Cortex of kidney (tissue), 1 donor: ENCODE results near the gene MVD.

Source experiments
- DNase-seq: peaks from one replicate; lab custom pipeline; 2025; lab: John Stamatoyannopoulos, UW

The MVD gene

GRCh38 chr16:88697116-88697830 lies 34.4 kb upstream of the MVD start:
- DNase-seq = no peak

GRCh38 chr16:88696441-88696840 lies 33.5 kb upstream of the MVD start:
- no peak for DNase-seq

- no peak for DNase-seq
Observed at GRCh38 chr16:88695753-88696152, 32.9 kb upstream of the MVD start.

DNA sequence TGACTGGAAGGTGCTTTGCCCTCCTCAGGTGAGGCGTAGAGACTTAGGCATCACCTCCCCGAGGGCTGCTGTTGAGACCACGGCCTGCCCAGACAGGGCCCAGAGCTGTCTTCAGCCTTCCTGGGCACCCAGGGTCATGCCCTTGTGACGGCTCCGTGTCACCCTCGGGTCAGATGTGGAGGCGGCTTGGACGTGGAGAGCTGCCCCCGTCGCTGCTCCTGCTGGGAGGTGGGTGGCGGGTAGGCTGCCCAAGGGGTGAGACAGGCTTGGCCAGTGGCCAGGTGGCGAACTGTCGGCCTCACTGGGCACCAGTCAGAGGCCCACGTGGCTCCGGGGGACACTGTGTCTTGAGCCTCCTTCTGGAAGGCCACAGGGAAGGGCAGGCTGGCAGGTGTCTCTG lies 32.3 kb upstream of the MVD start:
- no peak for DNase-seq

DNA sequence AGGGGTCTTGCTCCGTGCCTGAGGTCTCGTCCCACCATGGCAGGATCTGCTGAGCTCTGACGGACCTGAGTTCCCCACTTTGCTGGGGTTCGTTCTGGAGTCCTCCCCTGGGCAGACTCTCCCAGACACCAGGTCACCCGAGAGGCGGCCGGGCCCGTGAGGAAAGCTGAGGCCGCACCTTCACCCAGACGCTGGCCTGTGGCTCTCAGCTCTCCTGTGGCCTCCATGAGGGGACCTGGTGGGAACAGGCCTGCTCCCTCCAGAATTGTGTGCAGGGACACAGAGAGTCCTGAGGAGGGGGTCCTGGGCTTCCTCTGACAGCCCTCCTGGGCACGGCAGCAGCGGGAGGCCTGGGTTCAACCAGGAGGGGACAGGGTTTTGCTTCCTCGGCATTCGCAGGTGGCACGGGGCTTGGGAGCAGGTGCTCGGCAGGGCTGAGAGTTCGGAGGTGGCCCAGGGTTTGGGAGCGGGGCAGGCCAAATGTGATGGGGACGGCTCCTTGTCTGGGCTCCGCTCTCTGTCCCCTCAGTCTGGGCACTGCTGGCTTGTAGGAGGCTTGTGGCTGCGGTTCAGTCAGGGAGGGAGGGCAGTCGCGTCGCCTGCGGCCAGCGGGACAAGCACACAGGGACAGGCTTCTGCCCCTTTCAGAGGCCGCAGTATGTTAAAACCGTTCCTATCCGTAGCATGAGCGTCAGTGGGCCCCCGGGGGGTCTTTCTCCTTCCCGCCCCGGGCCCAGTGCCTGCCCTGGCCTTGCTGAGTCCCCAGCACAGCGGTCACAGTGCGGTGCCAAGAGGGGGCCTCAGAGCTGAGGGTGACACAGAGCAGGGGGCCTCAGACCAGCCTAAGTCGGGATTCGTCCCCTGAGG lies 31.6 kb upstream of the MVD start:
- no peak for DNase-seq

GRCh38 chr16:88693420-88694177 lies 30.7 kb upstream of the MVD start:
- DNase-seq = no peak

GRCh38 chr16:88692861-88693260 lies 30.0 kb upstream of the MVD start:
- DNase-seq = no peak

- DNase-seq = no peak
Observed at GRCh38 chr16:88691924-88692560, 29.2 kb upstream of the MVD start.

GRCh38 chr16:88691129-88691813 lies 28.4 kb upstream of the MVD start:
- no peak for DNase-seq

- no peak for DNase-seq
Observed at GRCh38 chr16:88690341-88691128, 27.6 kb upstream of the MVD start.

- no peak for DNase-seq
Observed at GRCh38 chr16:88688013-88688778, 25.3 kb upstream of the MVD start.

- DNase-seq = no peak
Observed at GRCh38 chr16:88687676-88688012, 24.8 kb upstream of the MVD start.

DNA sequence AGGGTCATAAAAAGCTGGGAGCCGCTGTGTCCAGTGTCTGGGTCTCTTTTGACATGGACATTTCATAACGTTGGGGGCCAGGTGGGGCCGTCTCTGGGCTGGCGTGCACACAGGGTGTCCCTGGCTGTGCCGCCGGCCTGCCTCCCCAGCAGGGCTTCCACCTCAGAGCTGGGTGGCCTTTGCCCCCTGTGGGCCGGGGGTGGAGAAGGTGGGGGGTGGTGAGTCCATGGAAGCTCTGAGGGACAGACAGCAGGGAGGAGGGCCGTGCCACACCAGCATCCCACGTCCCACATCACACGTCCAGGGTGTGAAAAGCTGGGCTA lies 24.3 kb upstream of the MVD start:
- no peak for DNase-seq

- DNase-seq = peak; percentile 55
Observed at GRCh38 chr16:88686439-88687253, 23.8 kb upstream of the MVD start, which contains the start of gene SNAI3. SNAI3 (minus strand) TSS chr16:88686507; CDS start chr16:88686406, 101 bp downstream.

DNA sequence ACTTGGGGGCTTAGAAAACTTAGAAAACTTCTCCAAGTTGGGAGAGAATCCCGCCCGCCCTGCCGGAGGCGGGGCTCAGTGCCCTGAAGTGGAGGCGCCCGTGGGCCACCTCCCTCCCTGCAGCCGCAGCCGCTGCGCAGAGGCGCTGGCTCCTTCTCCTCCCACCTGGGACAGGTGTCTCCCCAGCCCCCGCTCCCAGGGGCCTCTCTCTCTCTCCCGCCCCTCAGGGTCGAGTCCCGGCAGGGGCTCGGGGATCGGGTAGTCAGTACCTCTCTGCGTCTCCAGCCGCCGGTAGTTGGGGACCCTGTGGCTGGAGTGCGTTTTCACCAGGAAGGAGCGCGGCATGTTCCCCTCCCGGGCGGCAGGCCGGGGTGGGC lies 23.2 kb upstream of the MVD start:
- DNase-seq = no peak

GRCh38 chr16:88685156-88686061 lies 22.5 kb upstream of the MVD start:
- no peak for DNase-seq

DNA sequence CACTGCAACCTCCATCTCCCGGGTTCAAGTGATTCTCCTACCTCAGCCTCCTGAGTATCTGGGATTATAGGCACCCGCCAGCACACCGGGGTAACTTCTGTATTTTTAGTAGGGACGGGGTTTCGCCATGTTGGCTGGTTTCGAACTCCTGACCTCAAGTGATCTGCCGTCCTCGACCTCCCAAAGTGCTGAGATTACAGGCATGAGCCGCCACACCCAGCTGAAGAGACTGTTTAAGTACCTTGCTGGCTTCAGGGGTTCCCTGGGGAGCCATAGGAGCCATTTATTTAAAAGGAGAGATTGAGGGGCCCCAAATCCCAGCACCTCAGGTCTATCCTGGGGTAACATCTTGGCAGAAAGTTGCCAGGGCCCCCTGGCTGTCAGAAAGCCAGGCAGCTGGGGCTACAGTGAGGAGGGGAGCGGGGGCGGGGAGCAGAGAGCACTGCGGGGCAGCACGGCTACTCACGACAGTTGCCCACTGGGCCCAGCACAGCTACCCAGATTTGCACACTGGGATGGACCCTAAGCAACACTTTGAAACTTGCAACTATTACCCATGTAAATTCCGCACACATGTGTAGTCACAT lies 21.8 kb upstream of the MVD start:
- no peak for DNase-seq
